ENCODE data around the gene CTLA4.

Gene CTLA4

GRCh38 chr2:203867561-203868200, at the start of gene CTLA4:
CTLA4 (plus strand) TSS chr2:203867771; CDS start chr2:203867943, 172 bp downstream.
- peak; percentile 31 for DNase-seq

GRCh38 chr2:203818656-203819055, 48.9 kb upstream of the CTLA4 start:
- no peak for DNase-seq

- no peak for DNase-seq
These were observed 48.0 kb upstream of the CTLA4 start for GRCh38 chr2:203819434-203820133.

GRCh38 chr2:203820969-203821368, 46.6 kb upstream of the CTLA4 start:
- no peak for DNase-seq

GRCh38 chr2:203822240-203822639, 45.3 kb upstream of the CTLA4 start:
- no peak for DNase-seq

- no peak for DNase-seq
These were observed 44.4 kb upstream of the CTLA4 start for GRCh38 chr2:203823173-203823572.

GRCh38 chr2:203824057-203824456, 43.5 kb upstream of the CTLA4 start:
- DNase-seq: no peak

GRCh38 chr2:203824603-203825002, 43.0 kb upstream of the CTLA4 start:
- peak; percentile 45 for DNase-seq

- DNase-seq: no peak
These were observed 40.9 kb upstream of the CTLA4 start for GRCh38 chr2:203826704-203827103.

GRCh38 chr2:203830304-203831055, 37.1 kb upstream of the CTLA4 start:
- peak; percentile 60 for DNase-seq

- no peak for DNase-seq
These were observed 32.2 kb upstream of the CTLA4 start for GRCh38 chr2:203835420-203835819.

- no peak for DNase-seq
These were observed 31.4 kb upstream of the CTLA4 start for GRCh38 chr2:203835892-203836800.

- no peak for DNase-seq
These were observed 26.8 kb upstream of the CTLA4 start for GRCh38 chr2:203840655-203841205.

GRCh38 chr2:203841654-203842053, 25.9 kb upstream of the CTLA4 start:
- DNase-seq: no peak

GRCh38 chr2:203842373-203842772, 25.2 kb upstream of the CTLA4 start:
- DNase-seq: no peak

GRCh38 chr2:203846490-203847105, 21.0 kb upstream of the CTLA4 start:
- DNase-seq: no peak

GRCh38 chr2:203849010-203849409, 18.6 kb upstream of the CTLA4 start:
- peak; percentile 21 for DNase-seq

GRCh38 chr2:203852760-203853159, 14.8 kb upstream of the CTLA4 start:
- DNase-seq: no peak

GRCh38 chr2:203853271-203853670, 14.3 kb upstream of the CTLA4 start:
- DNase-seq: no peak

GRCh38 chr2:203853722-203854121, 13.8 kb upstream of the CTLA4 start:
- DNase-seq: no peak

- DNase-seq: no peak
These were observed 12.3 kb upstream of the CTLA4 start for GRCh38 chr2:203855274-203855673.

GRCh38 chr2:203857656-203858055, 9.9 kb upstream of the CTLA4 start:
- DNase-seq: no peak
